A673 (cell line): ENCODE measurements around the gene C2orf76. TPM values are rescaled to one million over a fixed set of nuclear protein-coding genes. Genes with fewer than 3 reads are reported as not detected.

Experiments used
- BruUV-seq: library from RNA; stranded (reverse); fragments of 400-500 nt; replicated peaks from 2 replicates; lab custom pipeline; 2021; lab: Mats Ljungman, UMichigan
- CTCF ChIA-PET: fragments of 300-600 bp; sonication (Branson Sonifier 250); formaldehyde crosslinking; loops from one replicate; lab custom pipeline; 2022; ENCODE audit warnings: antibody characterized with exemption; lab: Charles Lee
- POLR2A ChIA-PET: fragments of 300-600 bp; sonication (Branson Sonifier 250); formaldehyde crosslinking; loops from one replicate; lab custom pipeline; 2022; ENCODE audit warnings: antibody characterized with exemption; ENCODE audit not compliant: low non-redundant PET; lab: Charles Lee
- DNase-seq: peaks from one replicate; pipeline ENCODE4 v3.0.0-alpha.2; 2015; ENCODE audit warnings: low spot score
- H3K27ac ChIP-seq: fragments of 200-600 bp; sonication (generic); 2 replicates; pipeline ENCODE4 v1.5.1; 2016; ENCODE audit warnings: mixed run types, low read depth, mild to moderate bottlenecking, mixed read lengths, antibody characterized with exemption, low read length; ENCODE audit not compliant: poor library complexity, severe bottlenecking
- H3K27me3 ChIP-seq: fragments of 200-600 bp; sonication (generic); replicated peaks from 2 replicates; pipeline ENCODE4 v1.6.1; 2017; ENCODE audit warnings: mixed run types, low read depth, mild to moderate bottlenecking, mixed read lengths, antibody characterized with exemption, low read length; ENCODE audit not compliant: insufficient read depth, poor library complexity
- H3K36me3 ChIP-seq: fragments of 200-600 bp; sonication (generic); 2 replicates; pipeline ENCODE4 v1.6.1; 2016; ENCODE audit warnings: mixed run types, mild to moderate bottlenecking, mixed read lengths, antibody characterized with exemption, low read length; ENCODE audit not compliant: insufficient read depth, poor library complexity, severe bottlenecking
- H3K4me1 ChIP-seq: fragments of 200-600 bp; sonication (generic); 2 replicates; pipeline ENCODE4 v1.6.1; 2017; ENCODE audit warnings: mixed run types, mild to moderate bottlenecking, mixed read lengths, antibody characterized with exemption, low read length; ENCODE audit not compliant: insufficient read depth, poor library complexity, severe bottlenecking
- H3K4me3 ChIP-seq: fragments of 200-600 bp; sonication (generic); 2 replicates; pipeline ENCODE4 v1.5.1; 2016; ENCODE audit warnings: low read depth, mixed run types, mild to moderate bottlenecking, mixed read lengths, low read length; ENCODE audit not compliant: poor library complexity, severe bottlenecking
- H3K9me3 ChIP-seq: fragments of 200-600 bp; sonication (generic); 2 replicates; pipeline ENCODE4 v1.6.1; 2016; ENCODE audit warnings: mixed run types, low read depth, mild to moderate bottlenecking, mixed read lengths, antibody characterized with exemption, low read length; ENCODE audit not compliant: poor library complexity, severe bottlenecking
- EZH2 ChIP-seq: fragments of 200-600 bp; sonication (generic); IDR thresholded peaks from 2 replicates; pipeline ENCODE4 v1.6.1; 2017; ENCODE audit warnings: borderline replicate concordance, low read depth, mild to moderate bottlenecking, mixed read lengths, antibody characterized with exemption, low read length; ENCODE audit not compliant: poor library complexity, severe bottlenecking
- intact Hi-C: fragments of 100-400 bp; cut with micrococcal nuclease; formaldehyde crosslinking; loops from one replicate; pipeline ENCODE4 v1.10.0; 2022; ENCODE audit not compliant: unreplicated experiment
- total RNA-seq: library from RNA; stranded (reverse); gene quantifications from 2 replicates; pipeline ENCODE4 v1.2.3, GENCODE V29; 2021
- TF ChIP-seq, protein P1 (sequence below): fragments of 300-800, 200-600 bp; sonication (generic); conservative IDR thresholded peaks from 2 replicates; pipeline ENCODE4 v1.5.1; 2017; ENCODE audit warnings: low read depth, mild to moderate bottlenecking, antibody characterized with exemption, low read length, moderate library complexity, mixed read lengths

C2orf76 gene
- total RNA-seq, 1 experiment from 2014 or later: 13.4 TPM

DNA sequence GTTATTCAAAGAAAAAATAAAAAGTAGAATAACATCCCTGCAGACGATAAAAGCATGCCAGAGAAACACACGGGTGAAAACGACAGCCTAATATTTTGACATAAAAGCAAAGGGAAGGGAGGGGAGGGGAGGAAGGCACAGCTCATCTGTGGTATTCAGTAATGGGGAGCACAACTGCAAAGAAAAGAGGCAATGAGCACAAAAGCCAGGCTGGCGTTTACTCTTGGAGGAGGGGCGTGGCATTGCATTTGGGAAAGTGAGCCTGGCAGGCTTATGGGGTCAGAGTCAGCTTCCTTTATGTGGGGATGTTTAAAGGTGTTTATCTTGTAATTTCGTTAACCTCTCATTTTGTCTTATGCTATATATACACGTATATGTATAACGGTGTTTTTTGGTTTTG is 89.8 kb downstream of the C2orf76 start:
- POLR2A ChIA-PET: no interaction called here

DNA sequence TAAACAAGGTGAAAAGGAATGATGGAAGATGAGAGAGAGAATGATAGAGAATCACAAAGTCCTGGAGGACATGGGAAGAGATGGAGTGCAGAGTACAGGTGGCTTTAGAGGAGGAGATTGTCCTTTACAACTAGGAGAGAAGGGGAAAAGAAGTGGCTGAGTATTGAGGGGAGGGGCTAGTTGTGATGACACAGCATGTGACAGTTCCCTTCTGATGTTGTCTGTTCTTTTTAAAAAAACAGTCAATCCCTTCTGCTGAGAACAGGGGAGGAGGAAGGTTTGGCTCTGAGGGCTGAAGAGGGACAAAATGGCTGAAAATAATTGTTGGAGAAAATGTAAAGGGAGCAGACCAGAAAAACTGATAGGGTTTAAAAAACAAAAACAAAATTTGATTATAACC is 99.0 kb downstream of the C2orf76 start:
- Histone ChIP-seq H3K9me3 (no peaks in the 10 kb centered on the region), H3K27me3 (no peaks in the 10 kb centered on the region), H3K36me3 (no peaks in the 10 kb centered on the region), H3K4me1 (no peaks in the 10 kb centered on the region), H3K27ac (no peak overlapping the region), H3K4me3 (no peak overlapping the region)
- intact Hi-C loops: no loop called here
- TF ChIP-seq EZH2: no peak
- TF ChIP-seq, protein P1, sequence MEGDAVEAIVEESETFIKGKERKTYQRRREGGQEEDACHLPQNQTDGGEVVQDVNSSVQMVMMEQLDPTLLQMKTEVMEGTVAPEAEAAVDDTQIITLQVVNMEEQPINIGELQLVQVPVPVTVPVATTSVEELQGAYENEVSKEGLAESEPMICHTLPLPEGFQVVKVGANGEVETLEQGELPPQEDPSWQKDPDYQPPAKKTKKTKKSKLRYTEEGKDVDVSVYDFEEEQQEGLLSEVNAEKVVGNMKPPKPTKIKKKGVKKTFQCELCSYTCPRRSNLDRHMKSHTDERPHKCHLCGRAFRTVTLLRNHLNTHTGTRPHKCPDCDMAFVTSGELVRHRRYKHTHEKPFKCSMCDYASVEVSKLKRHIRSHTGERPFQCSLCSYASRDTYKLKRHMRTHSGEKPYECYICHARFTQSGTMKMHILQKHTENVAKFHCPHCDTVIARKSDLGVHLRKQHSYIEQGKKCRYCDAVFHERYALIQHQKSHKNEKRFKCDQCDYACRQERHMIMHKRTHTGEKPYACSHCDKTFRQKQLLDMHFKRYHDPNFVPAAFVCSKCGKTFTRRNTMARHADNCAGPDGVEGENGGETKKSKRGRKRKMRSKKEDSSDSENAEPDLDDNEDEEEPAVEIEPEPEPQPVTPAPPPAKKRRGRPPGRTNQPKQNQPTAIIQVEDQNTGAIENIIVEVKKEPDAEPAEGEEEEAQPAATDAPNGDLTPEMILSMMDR: no peak
- BruUV-seq: no TSS peak
- DNase-seq: no peak
- ChIA-PET POLR2A (no interaction called here), CTCF (no interaction called here)

More for the DNA sequence above, 89.8 kb downstream of the C2orf76 start:
- no peak overlapping the region for H3K4me3 ChIP-seq
- BruUV-seq: no TSS peak
- TF ChIP-seq, protein P1: no peak
- TF ChIP-seq EZH2: no peak
- no peak overlapping the region for H3K27ac ChIP-seq
- CTCF ChIA-PET: no interaction called here
- H3K36me3 ChIP-seq: no peaks in the 10 kb centered on the region
- H3K4me1 ChIP-seq: no peaks in the 10 kb centered on the region
- intact Hi-C loops: no loop called here
- DNase-seq: no peak
- H3K9me3 ChIP-seq: no peaks in the 10 kb centered on the region
- H3K27me3 ChIP-seq: no peaks in the 10 kb centered on the region

DNA sequence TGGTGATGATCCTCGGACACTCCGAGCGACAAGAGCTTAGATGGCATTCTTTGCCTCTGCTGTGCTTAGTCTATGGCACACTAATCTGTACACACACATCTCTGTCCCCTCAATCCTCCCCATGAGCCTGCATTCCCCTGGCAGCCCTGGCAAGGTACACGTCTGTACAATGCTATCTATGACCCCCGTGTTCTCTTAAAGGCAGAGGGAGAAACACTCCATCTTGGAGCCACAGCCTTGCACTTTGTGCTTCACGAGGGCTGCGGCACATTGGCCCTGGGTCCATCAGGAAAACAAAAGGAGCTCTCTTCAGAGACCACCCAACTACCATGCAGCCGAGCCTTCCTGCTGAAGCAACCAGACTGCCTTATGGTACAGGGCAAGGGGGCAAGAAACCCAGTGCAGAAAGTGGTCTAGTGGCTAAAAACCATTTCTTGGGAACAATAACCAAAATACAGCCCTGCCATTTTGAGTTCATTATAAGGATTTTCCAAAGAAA is 100.5 kb downstream of the C2orf76 start:
- H3K36me3 ChIP-seq: no peaks in the 10 kb centered on the region
- no peak overlapping the region for H3K4me3 ChIP-seq
- TF ChIP-seq, protein P1: no peak
- TF ChIP-seq EZH2: no peak
- ChIA-PET CTCF (interaction anchor here (0.6 kb wide), 1 partner anchor 71 kb away, joined by 4 read pairs; no protein-coding TSS in a partner anchor), POLR2A (no interaction called here)
- H3K4me1 ChIP-seq: no peaks in the 10 kb centered on the region
- no peaks in the 10 kb centered on the region for H3K27me3 ChIP-seq
- intact Hi-C loops: no loop called here
- no peaks in the 10 kb centered on the region for H3K9me3 ChIP-seq
- no TSS peak for BruUV-seq
- DNase-seq: no peak
- no peak overlapping the region for H3K27ac ChIP-seq
